GM12874 (cell line): ENCODE measurements around the gene EPB41L1.

Experiments
- TF ChIP-seq, protein P1 (sequence below): IDR thresholded peaks from 2 replicates; pipeline ENCODE4 v1.5.1; 2011; ENCODE audit warnings: low read depth, mild to moderate bottlenecking, control low read depth, low read length, moderate library complexity; ENCODE audit not compliant: insufficient read depth

Gene EPB41L1

GRCh38 chr20:36112112-36112511, 42.4 kb upstream of the EPB41L1 start:
- TF ChIP-seq, protein P1, sequence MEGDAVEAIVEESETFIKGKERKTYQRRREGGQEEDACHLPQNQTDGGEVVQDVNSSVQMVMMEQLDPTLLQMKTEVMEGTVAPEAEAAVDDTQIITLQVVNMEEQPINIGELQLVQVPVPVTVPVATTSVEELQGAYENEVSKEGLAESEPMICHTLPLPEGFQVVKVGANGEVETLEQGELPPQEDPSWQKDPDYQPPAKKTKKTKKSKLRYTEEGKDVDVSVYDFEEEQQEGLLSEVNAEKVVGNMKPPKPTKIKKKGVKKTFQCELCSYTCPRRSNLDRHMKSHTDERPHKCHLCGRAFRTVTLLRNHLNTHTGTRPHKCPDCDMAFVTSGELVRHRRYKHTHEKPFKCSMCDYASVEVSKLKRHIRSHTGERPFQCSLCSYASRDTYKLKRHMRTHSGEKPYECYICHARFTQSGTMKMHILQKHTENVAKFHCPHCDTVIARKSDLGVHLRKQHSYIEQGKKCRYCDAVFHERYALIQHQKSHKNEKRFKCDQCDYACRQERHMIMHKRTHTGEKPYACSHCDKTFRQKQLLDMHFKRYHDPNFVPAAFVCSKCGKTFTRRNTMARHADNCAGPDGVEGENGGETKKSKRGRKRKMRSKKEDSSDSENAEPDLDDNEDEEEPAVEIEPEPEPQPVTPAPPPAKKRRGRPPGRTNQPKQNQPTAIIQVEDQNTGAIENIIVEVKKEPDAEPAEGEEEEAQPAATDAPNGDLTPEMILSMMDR: no peak

DNA sequence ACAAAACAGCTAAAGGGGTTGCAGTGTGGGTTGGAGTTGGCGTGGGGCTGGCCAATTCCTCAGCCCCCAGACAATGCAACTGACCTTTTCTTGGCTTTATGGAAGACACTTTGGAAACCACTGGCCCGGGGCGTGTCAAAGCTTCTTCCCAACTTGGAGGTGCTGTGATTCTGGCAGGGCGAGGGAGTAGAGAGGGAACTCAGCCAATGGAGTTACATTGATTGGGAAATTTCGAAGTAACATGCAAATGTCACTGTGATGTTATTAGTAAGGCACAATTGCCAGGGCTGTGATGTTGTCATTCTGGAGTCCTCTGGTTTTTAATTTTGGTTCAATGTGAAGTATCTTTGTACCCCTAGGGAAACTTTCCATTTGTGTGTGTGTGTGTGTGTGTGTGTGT, 41.5 kb upstream of the EPB41L1 start:
- TF ChIP-seq, protein P1: no peak

DNA sequence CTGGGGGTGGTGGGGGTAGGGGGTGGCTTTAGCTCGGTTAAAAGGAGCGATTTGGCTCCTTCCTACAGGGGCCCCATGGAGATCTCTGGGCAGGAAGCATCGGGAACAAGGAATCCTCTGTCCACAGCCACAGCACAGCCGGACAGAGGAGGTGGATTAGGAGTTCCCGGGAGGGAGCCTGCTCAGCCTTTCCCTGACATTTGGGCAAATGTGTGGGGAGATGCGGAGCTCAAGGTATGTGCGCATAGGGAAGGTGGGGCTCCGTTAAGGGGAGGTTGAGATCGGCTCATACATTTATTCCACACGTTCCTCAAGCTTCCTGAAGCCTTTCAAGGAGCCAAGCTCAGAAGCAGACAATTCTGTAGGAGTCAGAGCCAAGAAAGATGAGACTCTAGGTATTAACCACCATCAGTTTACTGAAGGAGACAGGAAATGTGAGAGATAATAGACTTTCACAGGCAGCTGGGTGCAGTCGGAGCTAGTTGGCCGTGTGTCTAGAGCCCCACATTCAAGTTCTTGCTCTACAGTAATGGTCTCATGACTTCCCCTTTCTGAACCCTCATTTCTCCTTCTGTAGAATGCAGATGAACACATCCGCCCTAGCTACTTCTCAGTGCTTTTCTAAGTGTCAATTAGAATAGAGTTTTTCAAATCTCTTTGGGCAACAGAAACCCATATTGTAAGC, 40.8 kb upstream of the EPB41L1 start:
- TF ChIP-seq, protein P1: no peak

DNA sequence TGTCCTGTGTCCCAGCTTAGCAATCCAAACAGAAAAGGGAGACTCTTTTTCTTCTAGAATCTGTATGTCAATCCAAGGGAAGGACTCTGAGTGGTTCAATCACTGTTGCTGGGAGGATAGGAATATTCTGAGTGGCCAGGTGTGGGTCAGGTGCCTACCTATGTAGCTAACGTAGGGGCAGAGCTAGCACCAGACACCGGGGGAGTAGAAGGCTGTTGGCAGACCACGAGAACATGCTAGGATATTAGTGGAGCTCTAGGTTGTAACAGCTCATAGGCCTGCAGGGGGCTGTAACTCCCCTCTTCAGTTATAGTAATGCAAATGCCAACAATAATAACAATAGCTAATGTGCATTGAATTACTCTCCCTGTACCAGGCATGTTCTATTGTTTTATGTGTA, 39.8 kb upstream of the EPB41L1 start:
- TF ChIP-seq, protein P1: no peak

DNA sequence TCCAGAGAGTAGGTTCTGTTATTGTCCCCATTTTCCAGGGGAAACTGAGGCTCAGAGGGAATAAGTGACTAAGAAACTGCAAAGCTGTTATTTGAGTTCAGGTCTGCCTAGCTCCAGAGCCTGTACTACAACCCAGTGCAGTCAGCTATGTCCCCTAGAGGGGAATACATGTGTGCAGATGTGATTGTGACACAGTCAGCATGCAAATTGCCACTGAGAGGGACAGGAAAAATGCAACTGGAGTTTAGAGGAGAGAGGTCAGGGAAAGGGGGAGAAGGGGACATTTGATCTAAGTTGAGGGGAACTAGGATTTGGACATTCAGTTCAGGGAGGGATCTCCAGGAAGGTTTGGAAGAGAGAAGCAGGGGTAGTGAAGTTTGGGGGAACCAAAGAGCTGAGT, 38.6 kb upstream of the EPB41L1 start:
- TF ChIP-seq, protein P1: no peak

GRCh38 chr20:36116807-36117441, 37.6 kb upstream of the EPB41L1 start:
- TF ChIP-seq, protein P1: no peak

GRCh38 chr20:36117638-36118037, 36.9 kb upstream of the EPB41L1 start:
- TF ChIP-seq, protein P1: no peak
